Trophoblast cell (in vitro differentiated cells and primary cell): Measurements from ENCODE around the gene GOPC.

Source experiments
- DNase-seq, 2 donors: peaks; one replicate each; pipeline ENCODE4 v3.0.0-alpha.2; 2016
- H2AFZ ChIP-seq: 2 replicates; pipeline ENCODE4 v1.6.1; 2013; ENCODE audit warnings: low read length, moderate library complexity, mild to moderate bottlenecking; ENCODE audit not compliant: insufficient read depth, poor library complexity
- H2AK5ac ChIP-seq: 2 replicates; pipeline ENCODE4 v1.6.1; 2013; ENCODE audit warnings: mild to moderate bottlenecking, low read length
- H2BK120ac ChIP-seq: 2 replicates; pipeline ENCODE4 v1.6.1; 2013; ENCODE audit warnings: low read length, mild to moderate bottlenecking, moderate library complexity; ENCODE audit not compliant: insufficient read depth, poor library complexity
- H2BK12ac ChIP-seq: 2 replicates; pipeline ENCODE4 v1.6.1; 2013; ENCODE audit warnings: mild to moderate bottlenecking, low read length, moderate library complexity
- H2BK5ac ChIP-seq: 2 replicates; pipeline ENCODE4 v1.6.1; 2013; ENCODE audit warnings: low read length, low read depth, moderate library complexity, mild to moderate bottlenecking; ENCODE audit not compliant: poor library complexity
- H3K14ac ChIP-seq: 2 replicates; pipeline ENCODE4 v1.6.1; 2013; ENCODE audit warnings: mild to moderate bottlenecking, low read length
- H3K18ac ChIP-seq: 2 replicates; pipeline ENCODE4 v1.6.1; 2013; ENCODE audit warnings: mild to moderate bottlenecking, low read length
- H3K23ac ChIP-seq: 2 replicates; pipeline ENCODE4 v1.6.1; 2013; ENCODE audit warnings: low read length
- H3K27ac ChIP-seq: 2 replicates; pipeline ENCODE4 v1.5.1; 2013; ENCODE audit warnings: low read depth, mild to moderate bottlenecking, inconsistent platforms, low read length, moderate library complexity
- H3K27me3 ChIP-seq: 2 replicates; pipeline ENCODE4 v1.6.1; 2013; ENCODE audit warnings: inconsistent platforms, mild to moderate bottlenecking, low read length, moderate library complexity; ENCODE audit not compliant: insufficient read depth
- H3K36me3 ChIP-seq, 2 experiments: 1 replicate in 1 of 2; 2 replicates in 1 of 2; pipeline ENCODE4 v1.6.1; 2013; ENCODE audit warnings: low read length in 2 of 2, mild to moderate bottlenecking in 2 of 2, moderate library complexity in 1 of 2; ENCODE audit not compliant: insufficient read depth in 2 of 2, control insufficient read depth in 1 of 2
- H3K4ac ChIP-seq: 2 replicates; pipeline ENCODE4 v1.6.1; 2013; ENCODE audit warnings: low read depth, mild to moderate bottlenecking, low read length, moderate library complexity
- H3K4me1 ChIP-seq, 2 experiments: 1 replicate in 1 of 2; 2 replicates in 1 of 2; pipeline ENCODE4 v1.6.1; 2013; ENCODE audit warnings: low read length in 2 of 2, mild to moderate bottlenecking in 2 of 2, moderate library complexity in 1 of 2; ENCODE audit not compliant: insufficient read depth in 2 of 2, control insufficient read depth in 1 of 2
- H3K4me2 ChIP-seq: 2 replicates; pipeline ENCODE4 v1.6.1; 2013; ENCODE audit warnings: inconsistent platforms, mild to moderate bottlenecking, low read length, moderate library complexity
- H3K4me3 ChIP-seq: 2 replicates; pipeline ENCODE4 v1.5.1; 2013; ENCODE audit warnings: mild to moderate bottlenecking, low read depth, low read length, inconsistent platforms
- H3K79me1 ChIP-seq: one replicate; pipeline ENCODE4 v1.6.1; 2013; ENCODE audit warnings: low read length
- H3K79me2 ChIP-seq: 2 replicates; pipeline ENCODE4 v1.6.1; 2013; ENCODE audit warnings: low read length, mild to moderate bottlenecking; ENCODE audit not compliant: control insufficient read depth, insufficient read depth, poor library complexity
- H3K9ac ChIP-seq: 2 replicates; pipeline ENCODE4 v1.6.1; 2013; ENCODE audit warnings: mild to moderate bottlenecking, low read length
- H3K9me3 ChIP-seq: 2 replicates; pipeline ENCODE4 v1.6.1; 2013; ENCODE audit warnings: low read depth, mild to moderate bottlenecking, control low read depth, inconsistent platforms, low read length; ENCODE audit not compliant: insufficient read depth
- H4K12ac ChIP-seq: 2 replicates; pipeline ENCODE4 v1.6.1; 2013; ENCODE audit warnings: low read depth, mild to moderate bottlenecking, low read length, moderate library complexity
- H4K8ac ChIP-seq: 2 replicates; pipeline ENCODE4 v1.6.1; 2013; ENCODE audit warnings: low read depth, mild to moderate bottlenecking, low read length, moderate library complexity
- H4K91ac ChIP-seq: one replicate; pipeline ENCODE4 v1.6.1; 2013; ENCODE audit warnings: low read depth, mild to moderate bottlenecking, low read length, moderate library complexity
- WGBS: extraction: QIAGEN DNeasy Blood & Tissue Kit; methylation state at CpG from one replicate; pipeline ENCODE4 v1.1.7; 2013; ENCODE audit warnings: missing lambda C conversion rate; ENCODE audit not compliant: insufficient read length, insufficient coverage; ENCODE audit errors: extremely low coverage; 5-methylcytosine and 5-hydroxymethylcytosine counted together

GOPC gene

GRCh38 chr6:117536317-117536716, 66.0 kb downstream of the GOPC start:
- H2BK5ac ChIP-seq = peak overlapping the region; percentile 91
- H4K12ac ChIP-seq = no peak overlapping the region
- H4K91ac ChIP-seq = peak overlapping the region; percentile 85
- no CpG with 5 or more reads among the region's 4 CpGs for WGBS
- H2AK5ac ChIP-seq = no peak overlapping the region
- H3K79me1 ChIP-seq = peaks cover 12% of the 10 kb centered on the region
- H3K27me3 ChIP-seq = no peaks in the 10 kb centered on the region
- H3K9me3 ChIP-seq = peaks cover 1% of the 10 kb centered on the region
- H4K8ac ChIP-seq = peak overlapping the region; percentile 83
- no peak overlapping the region for H3K4me2 ChIP-seq
- peak; percentile 42 to 77 for DNase-seq
- H3K4me3 ChIP-seq = no peak overlapping the region
- no peak overlapping the region for H3K9ac ChIP-seq
- H3K4ac ChIP-seq = peak overlapping the region; percentile 57
- peak overlapping the region; percentile 92 for H3K27ac ChIP-seq
- peak overlapping the region; percentile 94 for H2BK12ac ChIP-seq
- peaks cover 8 to 22% of the 10 kb centered on the region in 2 experiments for H3K36me3 ChIP-seq
- H3K14ac ChIP-seq = peak overlapping the region; percentile 82
- peaks cover 2% of the 10 kb centered on the region for H3K79me2 ChIP-seq
- peak overlapping the region; percentile 94 for H3K18ac ChIP-seq
- H3K23ac ChIP-seq = no peak overlapping the region
- peak overlapping the region; percentile 80 for H2BK120ac ChIP-seq
- peaks cover 3 to 11% of the 10 kb centered on the region in 2 experiments for H3K4me1 ChIP-seq
- H2AFZ ChIP-seq = peak overlapping the region; percentile 47

GRCh38 chr6:117534974-117535373, 67.3 kb downstream of the GOPC start:
- Histone ChIP-seq H3K79me2 (peaks cover 2% of the 10 kb centered on the region), H3K18ac (no peak overlapping the region), H4K12ac (no peak overlapping the region), H3K4me3 (no peak overlapping the region), H3K4me1 (peaks cover 6 to 17% of the 10 kb centered on the region in 2 experiments), H3K9me3 (no peaks in the 10 kb centered on the region), H3K36me3 (peaks cover 6 to 19% of the 10 kb centered on the region in 2 experiments), H3K4me2 (no peak overlapping the region), H2BK120ac (no peak overlapping the region), H4K8ac (no peak overlapping the region), H2AK5ac (no peak overlapping the region), H3K9ac (no peak overlapping the region), H3K79me1 (peaks cover 12% of the 10 kb centered on the region), H2BK12ac (no peak overlapping the region), H2AFZ (no peak overlapping the region), H3K27me3 (no peaks in the 10 kb centered on the region), H2BK5ac (no peak overlapping the region), H4K91ac (no peak overlapping the region), H3K14ac (no peak overlapping the region), H3K23ac (no peak overlapping the region), H3K27ac (no peak overlapping the region), H3K4ac (no peak overlapping the region)
- no peak for DNase-seq
- WGBS = no CpG with 5 or more reads among the region's 3 CpGs

- Histone ChIP-seq H2AK5ac (peak overlapping the region; percentile 69), H2BK12ac (peak overlapping the region; percentile 97), H3K4me2 (no peak overlapping the region), H3K79me1 (peaks cover 10% of the 10 kb centered on the region), H3K14ac (peak overlapping the region; percentile 43), H3K79me2 (peaks cover 2% of the 10 kb centered on the region), H4K8ac (no peak overlapping the region), H3K9me3 (no peaks in the 10 kb centered on the region), H2BK120ac (no peak overlapping the region), H3K9ac (no peak overlapping the region), H3K4me1 (peaks cover 6 to 19% of the 10 kb centered on the region in 2 experiments), H4K12ac (no peak overlapping the region), H3K27me3 (no peaks in the 10 kb centered on the region), H3K4ac (no peak overlapping the region), H3K36me3 (peaks cover 2 to 14% of the 10 kb centered on the region in 2 experiments), H3K4me3 (no peak overlapping the region), H3K23ac (no peak overlapping the region), H2BK5ac (no peak overlapping the region), H4K91ac (no peak overlapping the region), H2AFZ (no peak overlapping the region), H3K18ac (peak overlapping the region; percentile 57), H3K27ac (no peak overlapping the region)
- WGBS = no CpG with 5 or more reads among the region's 4 CpGs
- DNase-seq = no peak
These were observed 68.5 kb downstream of the GOPC start for GRCh38 chr6:117533775-117534174.

GRCh38 chr6:117531809-117532725, 70.2 kb downstream of the GOPC start:
- Histone ChIP-seq H3K4me2 (no peak overlapping the region), H3K79me2 (peaks cover 2% of the 10 kb centered on the region)
- no CpG with 5 or more reads among the region's 5 CpGs for WGBS

More at GRCh38 chr6:117531809-117532725, 70.2 kb downstream of the GOPC start:
- Histone ChIP-seq H2BK120ac (no peak overlapping the region), H2BK5ac (no peak overlapping the region), H3K14ac (no peak overlapping the region), H3K4me1 (peaks cover 6 to 19% of the 10 kb centered on the region in 2 experiments), H3K9ac (no peak overlapping the region), H3K27me3 (no peaks in the 10 kb centered on the region), H2AFZ (no peak overlapping the region), H4K8ac (no peak overlapping the region), H3K27ac (no peak overlapping the region), H2AK5ac (no peak overlapping the region), H3K18ac (no peak overlapping the region), H3K9me3 (no peaks in the 10 kb centered on the region), H4K12ac (no peak overlapping the region), H3K36me3 (peaks cover under 1 to 12% of the 10 kb centered on the region in 2 experiments), H3K79me1 (peaks cover 9% of the 10 kb centered on the region), H2BK12ac (no peak overlapping the region), H3K23ac (no peak overlapping the region), H4K91ac (no peak overlapping the region), H3K4me3 (no peak overlapping the region), H3K4ac (no peak overlapping the region)
- no peak for DNase-seq
